GM12892 (cell line): ENCODE measurements around the gene PSMC5.

Experiments
- POLR2AphosphoS5 ChIP-seq: IDR thresholded peaks from 2 replicates; pipeline ENCODE4 v1.6.1; 2011; ENCODE audit warnings: low read depth, low read length, control low read depth
- TAF1 ChIP-seq: IDR thresholded peaks from 2 replicates; pipeline ENCODE4 v1.6.1; 2011; ENCODE audit warnings: low read depth, mild to moderate bottlenecking, control low read depth, low read length, borderline replicate concordance

- TF ChIP-seq POLR2AphosphoS5 (no peak), TAF1 (no peak)
These were observed 6.0 kb downstream of the PSMC5 start for GRCh38 chr17:63833026-63833740.
